Keratinocyte (primary cell): Measurements from ENCODE around the gene UBE2N.

Source experiments
- CTCF ChIP-seq, 3 experiments: IDR thresholded peaks in 1 of 3; conservative IDR thresholded peaks in 1 of 3; optimal IDR thresholded peaks in 1 of 3; 2 replicates in 2 of 3; 3 replicates in 1 of 3; pipeline versions ENCODE3 to v1.5.1; 2011; ENCODE audit warnings: low read length in 3 of 3, mild to moderate bottlenecking in 3 of 3, moderate library complexity in 2 of 3, control low read depth in 1 of 3, inconsistent platforms in 1 of 3; ENCODE audit not compliant: insufficient read depth in 2 of 3; ENCODE audit errors: extremely low read depth in 1 of 3
- EZH2 ChIP-seq: IDR thresholded peaks from one replicate; pipeline ENCODE4 v1.6.1; 2012; ENCODE audit warnings: inconsistent platforms, mild to moderate bottlenecking, low read length, moderate library complexity

GRCh38 chr12:93469386-93469785 is 27.6 kb upstream of the UBE2N start:
- no peak for TF ChIP-seq CTCF (optimal IDR thresholded peaks at IDR 0.05 in 1 of 3, IDR thresholded peaks at IDR 0.05 in 1 of 3, conservative IDR thresholded peaks at IDR 0.05 in 1 of 3; ENCODE audit: extremely low read depth in 1 of 3, insufficient read depth in 2 of 3, low read length in 3 of 3)
- TF ChIP-seq EZH2, result no peak
